Stimulated activated naive CD8-positive, alpha-beta T cell treated with anti-CD3 and anti-CD28 coated beads, Interleukin-15, Interleukin-2, amounts not matched to agents 100 ng/mL and 50 ng/mL, for 24 hours (primary cell): Measurements from ENCODE around the gene GFPT2.
A peak's percentile ranks its signal among the peaks of the same experiment; 100 is the strongest.

ENCODE experiments used
- H3K27ac Mint-ChIP-seq: one replicate; pipeline ENCODE4 v1.8.0; 2021; ENCODE audit warnings: mild to moderate bottlenecking, mixed read lengths
- H3K27me3 Mint-ChIP-seq: one replicate; pipeline ENCODE4 v1.8.0; 2021; ENCODE audit warnings: mixed read lengths
- H3K36me3 Mint-ChIP-seq: one replicate; pipeline ENCODE4 v1.8.0; 2021; ENCODE audit warnings: low read depth, mixed read lengths
- H3K4me1 Mint-ChIP-seq: one replicate; pipeline ENCODE4 v1.8.0; 2021; ENCODE audit warnings: low read depth, mixed read lengths
- H3K4me3 Mint-ChIP-seq: one replicate; pipeline ENCODE4 v1.8.0; 2021; ENCODE audit warnings: mild to moderate bottlenecking, mixed read lengths
- H3K9me3 Mint-ChIP-seq: one replicate; pipeline ENCODE4 v1.8.0; 2021; ENCODE audit warnings: mixed read lengths

The GFPT2 gene

GRCh38 chr5:180367991-180368390, 14.9 kb upstream of the GFPT2 start:
- no peaks in the 10 kb centered on the region for H3K27me3 Mint-ChIP-seq
- H3K9me3 Mint-ChIP-seq: no peaks in the 10 kb centered on the region
- H3K27ac Mint-ChIP-seq: no peak overlapping the region
- no peaks in the 10 kb centered on the region for H3K4me1 Mint-ChIP-seq
- H3K4me3 Mint-ChIP-seq: no peak overlapping the region
- H3K36me3 Mint-ChIP-seq: no peaks in the 10 kb centered on the region

- no peaks in the 10 kb centered on the region for H3K36me3 Mint-ChIP-seq
- no peak overlapping the region for H3K27ac Mint-ChIP-seq
- H3K4me1 Mint-ChIP-seq: no peaks in the 10 kb centered on the region
- H3K9me3 Mint-ChIP-seq: no peaks in the 10 kb centered on the region
- no peaks in the 10 kb centered on the region for H3K27me3 Mint-ChIP-seq
- no peak overlapping the region for H3K4me3 Mint-ChIP-seq
These were observed 14.2 kb upstream of the GFPT2 start for GRCh38 chr5:180367300-180367699.

- no peaks in the 10 kb centered on the region for H3K4me1 Mint-ChIP-seq
- no peaks in the 10 kb centered on the region for H3K27me3 Mint-ChIP-seq
- no peak overlapping the region for H3K4me3 Mint-ChIP-seq
- H3K27ac Mint-ChIP-seq: no peak overlapping the region
- H3K9me3 Mint-ChIP-seq: no peaks in the 10 kb centered on the region
- H3K36me3 Mint-ChIP-seq: no peaks in the 10 kb centered on the region
These were observed 13.2 kb upstream of the GFPT2 start for GRCh38 chr5:180366326-180366725.

- H3K4me3 Mint-ChIP-seq: no peak overlapping the region
- H3K27me3 Mint-ChIP-seq: no peaks in the 10 kb centered on the region
- H3K4me1 Mint-ChIP-seq: no peaks in the 10 kb centered on the region
- H3K27ac Mint-ChIP-seq: no peak overlapping the region
- H3K36me3 Mint-ChIP-seq: no peaks in the 10 kb centered on the region
- no peaks in the 10 kb centered on the region for H3K9me3 Mint-ChIP-seq
These were observed 12.7 kb upstream of the GFPT2 start for GRCh38 chr5:180365829-180366228.

- no peaks in the 10 kb centered on the region for H3K27me3 Mint-ChIP-seq
- H3K36me3 Mint-ChIP-seq: no peaks in the 10 kb centered on the region
- H3K4me1 Mint-ChIP-seq: no peaks in the 10 kb centered on the region
- no peak overlapping the region for H3K4me3 Mint-ChIP-seq
- no peaks in the 10 kb centered on the region for H3K9me3 Mint-ChIP-seq
- no peak overlapping the region for H3K27ac Mint-ChIP-seq
These were observed 11.2 kb upstream of the GFPT2 start for GRCh38 chr5:180364306-180364856.

- no peaks in the 10 kb centered on the region for H3K9me3 Mint-ChIP-seq
- no peaks in the 10 kb centered on the region for H3K36me3 Mint-ChIP-seq
- peaks cover 13% of the 10 kb centered on the region for H3K27me3 Mint-ChIP-seq
- H3K4me1 Mint-ChIP-seq: no peaks in the 10 kb centered on the region
- no peak overlapping the region for H3K27ac Mint-ChIP-seq
- H3K4me3 Mint-ChIP-seq: no peak overlapping the region
These were observed 7.2 kb upstream of the GFPT2 start for GRCh38 chr5:180360078-180360957.

- H3K4me3 Mint-ChIP-seq: no peak overlapping the region
- no peak overlapping the region for H3K27ac Mint-ChIP-seq
- no peaks in the 10 kb centered on the region for H3K9me3 Mint-ChIP-seq
- H3K4me1 Mint-ChIP-seq: peaks cover 7% of the 10 kb centered on the region
- peaks cover 25% of the 10 kb centered on the region for H3K27me3 Mint-ChIP-seq
- H3K36me3 Mint-ChIP-seq: no peaks in the 10 kb centered on the region
These were observed 5.6 kb upstream of the GFPT2 start for GRCh38 chr5:180358694-180359093.

- Mint-ChIP-seq H3K27ac (no peak overlapping the region), H3K9me3 (no peaks in the 10 kb centered on the region), H3K36me3 (no peaks in the 10 kb centered on the region), H3K27me3 (peaks cover 25% of the 10 kb centered on the region), H3K4me1 (peaks cover 7% of the 10 kb centered on the region), H3K4me3 (no peak overlapping the region)
These were observed 5.0 kb upstream of the GFPT2 start for GRCh38 chr5:180358179-180358578.

GRCh38 chr5:180354966-180355365, 1.8 kb upstream of the GFPT2 start:
- no peak overlapping the region for H3K27ac Mint-ChIP-seq
- H3K4me3 Mint-ChIP-seq: no peak overlapping the region
- no peaks in the 10 kb centered on the region for H3K9me3 Mint-ChIP-seq
- peaks cover 10% of the 10 kb centered on the region for H3K4me1 Mint-ChIP-seq
- peaks cover 45% of the 10 kb centered on the region for H3K27me3 Mint-ChIP-seq
- H3K36me3 Mint-ChIP-seq: no peaks in the 10 kb centered on the region

GRCh38 chr5:180353980-180354452, 880 bp upstream of the GFPT2 start:
- Mint-ChIP-seq H3K9me3 (no peaks in the 10 kb centered on the region), H3K4me1 (peaks cover 10% of the 10 kb centered on the region), H3K36me3 (no peaks in the 10 kb centered on the region), H3K4me3 (peak overlapping the region; percentile 70), H3K27me3 (peaks cover 45% of the 10 kb centered on the region), H3K27ac (no peak overlapping the region)

- H3K4me3 Mint-ChIP-seq: peak overlapping the region; percentile 53
- H3K27me3 Mint-ChIP-seq: peaks cover 45% of the 10 kb centered on the region
- no peaks in the 10 kb centered on the region for H3K9me3 Mint-ChIP-seq
- peaks cover 10% of the 10 kb centered on the region for H3K4me1 Mint-ChIP-seq
- H3K27ac Mint-ChIP-seq: no peak overlapping the region
- no peaks in the 10 kb centered on the region for H3K36me3 Mint-ChIP-seq
These were observed 754 bp downstream of the GFPT2 start for GRCh38 chr5:180352116-180353047.

- Mint-ChIP-seq H3K27me3 (peaks cover 39% of the 10 kb centered on the region), H3K27ac (no peak overlapping the region), H3K4me3 (no peak overlapping the region), H3K9me3 (no peaks in the 10 kb centered on the region), H3K4me1 (peaks cover 10% of the 10 kb centered on the region), H3K36me3 (no peaks in the 10 kb centered on the region)
These were observed 2.2 kb downstream of the GFPT2 start for GRCh38 chr5:180350711-180351465.

GRCh38 chr5:180350296-180350695, 2.8 kb downstream of the GFPT2 start:
- Mint-ChIP-seq H3K4me1 (peaks cover 10% of the 10 kb centered on the region), H3K27ac (no peak overlapping the region), H3K36me3 (no peaks in the 10 kb centered on the region), H3K4me3 (no peak overlapping the region), H3K9me3 (no peaks in the 10 kb centered on the region), H3K27me3 (peaks cover 34% of the 10 kb centered on the region)

- H3K36me3 Mint-ChIP-seq: no peaks in the 10 kb centered on the region
- peaks cover 26% of the 10 kb centered on the region for H3K27me3 Mint-ChIP-seq
- H3K4me1 Mint-ChIP-seq: peaks cover 8% of the 10 kb centered on the region
- no peak overlapping the region for H3K4me3 Mint-ChIP-seq
- no peaks in the 10 kb centered on the region for H3K9me3 Mint-ChIP-seq
- no peak overlapping the region for H3K27ac Mint-ChIP-seq
These were observed 3.7 kb downstream of the GFPT2 start for GRCh38 chr5:180349391-180349790.
